ENCODE results near the gene XRCC1.
"Not testable (repeated sequence)": the region's sequence is repeated elsewhere in the genome, so short reads cannot be mapped to it uniquely, and the experiment has no call there.

XRCC1 gene

DNA sequence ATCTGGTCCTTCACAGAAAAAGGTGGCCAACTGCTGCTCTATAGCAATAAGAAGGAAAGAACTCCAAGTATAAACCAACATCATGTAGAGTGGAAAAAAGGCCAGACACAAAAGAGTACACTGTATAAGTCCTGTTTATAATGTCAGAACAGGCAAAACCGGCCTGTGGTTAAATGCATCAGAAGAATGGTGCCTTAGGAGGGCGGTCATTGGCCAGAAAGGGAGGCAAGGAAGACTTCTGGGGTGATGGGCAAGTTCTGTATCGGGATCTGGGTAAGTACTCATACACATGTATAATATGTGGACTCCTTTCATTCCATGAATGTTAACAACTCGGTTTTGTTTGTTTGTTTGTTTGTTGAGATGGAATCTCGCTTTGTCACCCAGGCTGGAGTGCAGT lies 52.4 kb downstream of the XRCC1 start:
- no peak for DNase-seq (ENCODE audit: low read depth in 2 of 3, low spot score in 1 of 3)

DNA sequence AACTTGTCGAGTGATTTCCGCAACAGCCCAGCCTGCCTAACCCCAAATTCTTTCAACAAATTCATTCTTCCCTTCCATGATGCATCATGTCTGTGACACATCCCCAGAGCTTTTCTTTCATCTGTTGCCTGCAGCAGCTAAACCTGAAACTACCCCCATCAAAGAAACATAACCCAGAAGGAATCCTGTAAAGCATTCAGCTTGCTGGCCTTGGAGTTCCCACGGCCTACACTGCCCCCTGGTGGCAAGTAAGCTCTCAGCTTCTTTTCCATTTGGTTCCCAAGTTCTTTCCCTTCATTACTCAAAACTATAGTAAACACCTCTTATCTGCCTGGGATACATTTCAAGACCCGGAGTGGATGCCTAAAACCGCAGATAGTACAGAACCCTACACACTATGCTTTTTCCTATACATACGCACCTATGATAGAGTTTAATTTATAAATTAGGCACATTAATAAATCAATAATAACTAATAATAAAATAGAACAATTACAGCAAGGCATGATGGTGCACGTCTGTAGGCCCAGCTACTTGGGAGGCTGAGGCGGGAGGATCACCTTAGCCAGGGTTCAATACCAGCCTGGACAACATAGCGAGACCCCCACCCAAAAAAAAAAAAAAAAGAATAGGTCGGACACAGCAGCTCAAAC lies 55.8 kb downstream of the XRCC1 start:
- peak; percentile 73 to 77 (median 74) for DNase-seq (ENCODE audit: low read depth in 2 of 3, low spot score in 1 of 3)

DNA sequence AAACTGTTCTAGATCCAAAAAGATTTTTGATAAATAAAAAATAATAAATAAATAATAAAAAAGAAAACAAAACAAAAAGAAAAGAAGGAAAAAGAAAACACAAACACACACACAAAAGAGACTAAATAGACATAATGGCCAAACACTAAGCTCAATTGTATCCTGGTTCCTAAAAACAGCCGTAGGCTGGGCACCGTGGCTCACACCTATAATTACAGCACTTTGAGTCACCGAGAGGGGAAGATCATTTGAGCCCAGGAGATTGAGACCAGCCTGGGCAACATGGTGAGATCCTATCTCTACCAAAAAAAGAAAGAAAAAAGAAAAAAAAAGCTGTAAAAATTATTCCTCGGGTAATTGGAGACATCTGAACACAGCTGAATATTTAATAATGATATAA lies 57.3 kb downstream of the XRCC1 start:
- DNase-seq (ENCODE audit: low read depth in 2 of 3, low spot score in 1 of 3) = no peak

- DNase-seq (ENCODE audit: low read depth in 2 of 3, low spot score in 1 of 3) = not testable (repeated sequence)
These were observed 62.9 kb downstream of the XRCC1 start for GRCh38 chr19:43512399-43512798.

DNA sequence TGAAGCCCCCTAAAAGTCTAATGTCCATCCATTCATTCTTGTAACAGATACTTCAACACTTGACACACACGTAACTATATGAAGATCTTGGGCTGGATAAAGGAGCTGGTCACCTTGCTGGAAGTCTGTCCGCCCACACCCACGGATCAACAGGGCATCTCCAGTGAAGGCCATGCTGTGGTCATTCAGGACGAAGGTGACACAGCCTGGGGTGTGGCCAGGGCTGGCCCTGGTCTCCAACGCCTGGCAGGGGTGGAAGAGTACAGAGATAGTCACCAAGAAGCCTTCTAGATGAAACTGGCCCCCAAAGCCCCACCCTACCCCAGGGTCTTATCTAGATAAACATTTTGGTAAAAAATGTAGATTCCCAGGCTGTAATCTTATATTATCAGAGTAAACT lies 64.0 kb downstream of the XRCC1 start:
- DNase-seq (ENCODE audit: low read depth in 2 of 3, low spot score in 1 of 3) = no peak

- no peak for DNase-seq (ENCODE audit: low read depth in 2 of 3, low spot score in 1 of 3)
These were observed 64.6 kb downstream of the XRCC1 start for GRCh38 chr19:43510713-43511112.

DNA sequence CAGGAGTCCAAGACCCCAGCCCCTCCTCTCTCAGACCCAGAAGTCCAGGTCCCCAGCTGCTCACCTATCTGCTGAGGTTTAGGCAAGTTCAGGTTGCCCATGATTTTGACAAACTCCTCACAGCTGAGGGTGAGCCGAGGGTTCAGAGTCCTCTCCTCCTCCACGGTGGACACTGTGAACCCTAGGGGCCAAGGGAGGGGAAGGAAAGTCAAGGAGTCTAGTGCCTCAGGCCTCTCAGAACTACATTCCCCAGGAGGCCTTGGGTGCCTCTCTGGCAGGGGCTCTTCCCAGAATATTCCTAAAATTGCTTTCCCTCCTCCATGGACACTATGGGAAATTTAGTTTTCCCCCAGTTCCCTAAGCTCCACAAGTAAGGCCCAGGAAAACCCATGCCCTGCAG lies 67.4 kb downstream of the XRCC1 start:
- DNase-seq (ENCODE audit: low read depth in 2 of 3, low spot score in 1 of 3) = no peak

DNA sequence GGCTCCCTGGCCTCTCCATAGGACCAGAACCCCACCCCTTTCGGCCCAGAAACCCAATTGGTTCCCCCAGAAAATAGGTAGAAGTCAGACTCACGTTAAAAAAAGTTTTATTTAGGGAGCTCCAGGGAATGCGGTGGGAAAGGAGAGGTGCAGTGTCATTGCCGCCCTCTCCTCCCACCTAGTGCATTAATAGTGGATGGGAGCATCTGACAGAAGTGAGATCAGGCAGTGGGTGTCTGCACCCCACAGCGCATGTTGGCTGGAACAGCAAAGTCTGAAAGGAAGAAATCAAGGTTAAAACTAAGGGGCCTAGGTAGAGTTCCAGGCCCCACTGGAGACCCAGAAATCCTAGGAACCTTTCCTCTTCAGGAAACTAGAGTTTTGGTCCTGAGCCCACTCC lies 68.7 kb downstream of the XRCC1 start:
- DNase-seq (ENCODE audit: low read depth in 2 of 3, low spot score in 1 of 3) = no peak

- no peak for DNase-seq (ENCODE audit: low read depth in 2 of 3, low spot score in 1 of 3)
These were observed 69.4 kb downstream of the XRCC1 start for GRCh38 chr19:43505941-43506340.

GRCh38 chr19:43505186-43505456 lies 70.2 kb downstream of the XRCC1 start:
- DNase-seq (ENCODE audit: low read depth in 2 of 3, low spot score in 1 of 3) = no peak

GRCh38 chr19:43504426-43505185 lies 70.7 kb downstream of the XRCC1 start, which contains the start of gene PHLDB3:
Gene PHLDB3, minus strand, starts transcription at chr19:43504746. Its CDS starts 628 bp downstream, at chr19:43504118.
- DNase-seq (ENCODE audit: low read depth in 2 of 3, low spot score in 1 of 3) = peak in 2 of 3 donors; percentile 18 to 45

DNA sequence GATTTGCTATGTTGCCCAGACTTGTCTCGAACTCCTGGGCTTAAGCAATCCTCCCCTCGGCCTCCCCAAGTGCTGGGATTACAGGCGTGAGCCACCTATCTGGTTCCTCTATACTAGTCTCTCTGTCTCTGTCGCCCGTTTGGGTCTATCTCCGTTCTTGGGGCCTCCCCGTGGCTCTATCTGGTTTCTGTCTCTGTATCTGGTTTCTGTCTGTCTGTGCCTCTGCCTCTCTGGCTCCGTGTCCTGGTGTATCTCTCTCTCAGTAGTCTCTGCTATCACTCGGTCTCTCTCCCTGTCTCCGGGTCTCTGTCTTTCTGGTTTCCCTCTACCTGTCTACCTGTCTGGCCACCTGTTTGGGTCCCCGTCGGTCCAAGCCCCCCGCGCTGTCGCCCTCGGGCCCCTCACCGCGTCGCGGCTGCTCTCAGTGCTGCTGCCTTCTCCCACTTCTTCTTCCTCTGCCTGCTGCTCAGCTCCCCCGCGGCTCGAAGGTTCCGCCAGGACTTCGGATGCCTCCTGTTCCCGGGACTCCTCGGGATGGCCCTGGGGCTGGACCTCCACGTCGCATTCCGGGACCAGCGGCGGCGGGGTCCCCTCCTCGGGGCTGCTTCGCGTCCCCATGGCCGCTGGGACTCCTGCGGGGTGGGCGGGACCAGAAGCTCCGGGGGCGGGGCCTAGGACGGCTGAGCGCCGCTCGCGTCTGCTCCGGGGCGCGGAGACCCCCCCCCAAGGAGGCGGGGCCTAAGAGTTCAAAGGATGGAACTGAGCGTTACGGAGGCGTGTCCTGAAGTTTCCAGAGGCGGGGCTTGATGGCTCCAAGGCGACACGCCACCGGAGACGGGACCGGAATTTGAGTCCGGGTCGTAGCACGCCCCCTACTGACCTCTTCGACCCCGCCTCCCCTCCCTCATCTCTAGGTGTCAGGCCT lies 71.6 kb downstream of the XRCC1 start:
- DNase-seq (ENCODE audit: low read depth in 2 of 3, low spot score in 1 of 3) = peak; percentile 94 to 99 (median 99)

DNA sequence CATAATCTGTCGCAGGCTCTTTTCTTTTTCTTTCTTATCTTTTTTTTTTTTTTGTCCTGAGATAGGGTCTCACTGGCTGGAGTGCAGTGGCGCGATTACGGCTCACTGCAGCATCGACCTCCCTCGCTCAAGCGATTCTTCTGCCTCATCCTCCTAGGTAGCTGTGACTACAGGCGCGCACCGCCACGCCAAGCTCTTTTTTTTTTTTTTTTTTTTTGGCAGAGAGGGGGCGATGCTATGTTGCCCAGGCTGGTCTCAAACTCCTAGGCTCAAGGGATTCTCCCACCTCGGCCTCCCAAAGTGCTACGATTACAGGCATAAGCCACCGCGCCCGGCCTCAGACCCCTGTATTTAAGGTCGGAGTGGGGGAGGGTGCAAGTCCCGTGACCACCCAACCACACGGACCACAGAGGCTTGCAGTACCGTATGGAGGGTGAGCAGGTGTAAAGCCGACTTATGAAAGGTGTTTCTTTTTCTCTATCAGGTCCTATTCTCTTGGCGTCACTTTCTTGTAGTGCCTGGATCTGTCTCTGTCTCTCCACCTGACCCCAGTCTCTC lies 72.8 kb downstream of the XRCC1 start:
- DNase-seq (ENCODE audit: low read depth in 2 of 3, low spot score in 1 of 3) = no peak

- no peak for DNase-seq (ENCODE audit: low read depth in 2 of 3, low spot score in 1 of 3)
These were observed 73.5 kb downstream of the XRCC1 start for GRCh38 chr19:43501661-43502418.

DNA sequence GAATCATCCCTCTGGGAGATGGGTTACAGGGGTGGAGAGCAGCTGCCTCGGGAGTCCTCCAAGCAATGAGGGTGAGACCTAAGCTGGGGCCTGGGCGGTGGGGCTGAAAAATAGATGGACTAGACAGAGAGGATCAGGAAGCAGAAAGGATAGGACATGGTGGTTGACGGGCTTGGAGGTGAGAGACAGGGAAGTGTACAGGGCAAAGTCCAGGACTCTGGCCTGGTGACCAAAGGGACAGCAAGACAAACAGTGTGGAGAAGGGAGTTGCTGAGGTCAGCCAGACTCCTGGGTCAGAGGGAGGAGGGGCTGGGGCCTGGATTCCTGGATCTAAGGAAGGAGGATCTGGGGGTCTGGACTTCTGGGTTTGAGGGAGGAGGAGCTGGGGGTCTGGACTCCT lies 76.3 kb downstream of the XRCC1 start:
- no peak for DNase-seq (ENCODE audit: low read depth in 2 of 3, low spot score in 1 of 3)

DNA sequence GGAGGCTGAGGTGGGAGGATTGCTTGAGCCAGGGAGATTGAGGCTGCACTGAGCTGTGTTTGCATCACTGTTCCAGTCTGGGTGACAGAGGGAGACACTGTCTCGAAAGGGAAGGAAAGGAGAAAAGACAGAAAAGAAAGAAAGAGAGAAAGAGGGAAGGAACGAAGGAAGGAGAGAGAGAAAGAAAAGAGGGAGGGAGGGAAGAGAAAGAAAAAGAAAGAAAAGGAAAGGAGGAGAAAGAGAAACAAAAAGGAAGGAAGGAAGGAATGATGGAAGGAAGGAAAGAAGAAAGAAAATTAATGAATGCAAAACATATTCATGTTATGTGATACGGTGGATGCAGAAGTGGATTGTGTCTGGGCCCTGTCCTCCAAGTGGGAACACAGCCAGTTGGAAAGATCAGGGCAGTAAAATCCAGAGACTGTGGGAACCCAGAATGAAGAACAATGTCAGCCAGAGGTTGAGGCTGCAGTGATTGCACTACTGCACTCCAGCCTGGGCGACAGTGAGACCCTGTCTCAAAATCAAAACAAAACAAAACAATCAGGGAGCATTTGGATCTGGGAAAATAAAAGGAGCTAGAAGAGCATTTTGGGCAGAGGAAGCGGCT lies 77.0 kb downstream of the XRCC1 start:
- no peak for DNase-seq (ENCODE audit: low read depth in 2 of 3, low spot score in 1 of 3)

- DNase-seq (ENCODE audit: low read depth in 2 of 3, low spot score in 1 of 3) = no peak
These were observed 78.4 kb downstream of the XRCC1 start for GRCh38 chr19:43496960-43497359.

GRCh38 chr19:43495082-43495481 lies 80.2 kb downstream of the XRCC1 start:
- no peak for DNase-seq (ENCODE audit: low read depth in 2 of 3, low spot score in 1 of 3)
